T-helper 2 cell treated with Interferon-gamma antibody and Interleukin-4, amounts not matched to agents 5 μg/mL and 100 μg/mL, for 36 hours (primary cell): Measurements from ENCODE around the gene CASKIN1.

Experiments used
- DNase-seq: peaks from one replicate; pipeline ENCODE4 v3.0.0; 2021; ENCODE audit warnings: low spot score
- H3K27ac Mint-ChIP-seq: one replicate; pipeline ENCODE4 v1.8.0; 2021; ENCODE audit warnings: mild to moderate bottlenecking, mixed read lengths
- H3K27me3 Mint-ChIP-seq: one replicate; pipeline ENCODE4 v1.8.0; 2021; ENCODE audit warnings: low read depth, mixed read lengths
- H3K36me3 Mint-ChIP-seq: one replicate; pipeline ENCODE4 v1.8.0; 2021; ENCODE audit warnings: low read depth, mixed read lengths
- H3K4me1 Mint-ChIP-seq: one replicate; pipeline ENCODE4 v1.8.0; 2021; ENCODE audit warnings: low read depth, mixed read lengths
- H3K4me3 Mint-ChIP-seq: one replicate; pipeline ENCODE4 v1.8.0; 2022; ENCODE audit warnings: mild to moderate bottlenecking, moderate library complexity, mixed read lengths
- H3K9me3 Mint-ChIP-seq: one replicate; pipeline ENCODE4 v1.8.0; 2021; ENCODE audit warnings: mixed read lengths

The CASKIN1 gene

DNA sequence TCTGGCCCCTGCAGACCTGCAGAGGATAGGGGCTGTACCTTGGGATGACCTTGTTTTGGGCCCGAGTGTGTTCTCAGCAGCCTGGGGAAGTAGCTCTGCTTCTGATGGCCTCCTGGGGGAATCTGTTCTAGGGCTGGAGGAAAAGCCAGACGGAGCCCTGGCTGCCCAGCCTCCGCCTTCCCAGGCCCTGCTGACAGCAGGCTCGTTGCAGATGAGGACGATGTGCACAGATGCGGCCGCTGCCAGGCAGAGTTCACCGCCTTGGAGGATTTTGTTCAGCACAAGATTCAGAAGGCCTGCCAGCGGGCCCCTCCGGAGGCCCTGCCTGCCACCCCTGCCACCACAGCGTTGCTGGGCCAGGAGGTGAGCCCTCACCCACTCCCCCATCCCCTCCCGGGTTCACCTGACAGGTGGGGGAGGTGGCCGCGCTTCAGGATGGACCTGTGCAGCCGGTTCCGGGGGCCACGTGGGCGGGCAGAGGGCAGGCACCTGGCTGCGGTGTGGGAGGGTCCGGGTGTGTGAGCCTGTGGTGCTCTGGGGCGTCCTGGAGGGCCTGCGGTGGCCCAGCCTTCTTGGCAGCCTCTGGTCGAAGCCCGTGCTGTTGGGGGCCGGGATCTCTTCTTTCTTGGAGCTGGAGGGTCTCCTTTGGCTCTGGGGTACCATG, 31.9 kb upstream of the CASKIN1 start:
- DNase-seq, result no peak
- H3K9me3 Mint-ChIP-seq, result no peaks in the 10 kb centered on the region
- peaks cover 6% of the 10 kb centered on the region for H3K36me3 Mint-ChIP-seq
- H3K27me3 Mint-ChIP-seq, result no peaks in the 10 kb centered on the region
- no peak overlapping the region for H3K4me3 Mint-ChIP-seq
- no peak overlapping the region for H3K27ac Mint-ChIP-seq
- no peaks in the 10 kb centered on the region for H3K4me1 Mint-ChIP-seq

DNA sequence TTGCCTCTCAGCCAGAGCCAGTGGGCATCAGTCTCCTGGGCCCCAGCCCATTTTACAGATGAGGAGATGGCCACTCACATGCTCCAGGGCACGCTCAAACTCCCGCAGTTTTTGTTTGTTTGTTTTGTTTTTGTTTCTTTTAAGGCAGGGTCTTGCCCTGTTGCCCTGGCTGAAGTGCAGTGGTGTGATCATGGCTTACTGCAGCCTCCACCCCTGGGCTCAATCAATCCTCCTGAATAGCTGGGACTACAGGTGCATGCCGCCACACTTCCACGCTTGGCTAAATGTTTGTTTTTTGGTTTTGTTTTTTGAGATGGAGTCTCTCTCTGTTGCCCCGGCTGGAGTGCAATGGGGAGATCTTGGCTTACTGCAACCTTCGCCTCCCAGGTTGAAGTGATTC, 30.5 kb upstream of the CASKIN1 start:
- Mint-ChIP-seq H3K4me3 (peak overlapping the region; percentile 18), H3K27me3 (no peaks in the 10 kb centered on the region), H3K9me3 (no peaks in the 10 kb centered on the region), H3K36me3 (peaks cover 5% of the 10 kb centered on the region), H3K4me1 (no peaks in the 10 kb centered on the region), H3K27ac (no peak overlapping the region)
- no peak for DNase-seq

DNA sequence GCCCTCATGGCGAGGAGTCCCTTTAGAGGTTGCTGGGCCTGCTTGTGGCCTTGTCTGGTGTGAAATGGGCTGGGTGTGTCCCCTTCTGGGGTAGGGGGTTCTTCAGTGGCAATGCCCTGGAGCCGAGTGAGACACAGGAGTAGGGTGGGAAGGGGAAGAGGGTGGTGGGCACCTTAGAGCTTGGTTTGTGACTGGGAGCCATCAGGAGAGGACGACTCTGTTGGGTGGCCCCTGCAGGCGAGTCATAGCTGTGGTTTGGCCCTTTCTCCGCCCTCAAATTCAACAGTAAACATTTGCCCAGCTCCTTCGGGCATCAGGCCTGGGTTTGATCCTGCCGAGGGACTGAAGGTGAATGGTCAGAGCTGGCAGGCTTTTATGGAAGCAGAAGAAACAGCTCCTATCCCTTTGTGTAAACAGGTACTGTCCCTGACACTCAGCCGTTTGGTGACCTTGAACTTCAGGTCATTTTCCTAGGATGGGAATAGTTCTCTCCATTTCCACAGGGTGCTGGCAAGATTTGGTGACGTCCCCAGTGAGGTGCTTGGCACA, 29.9 kb upstream of the CASKIN1 start:
- Mint-ChIP-seq H3K4me3 (no peak overlapping the region), H3K4me1 (no peaks in the 10 kb centered on the region), H3K27me3 (no peaks in the 10 kb centered on the region), H3K36me3 (peaks cover 2% of the 10 kb centered on the region), H3K27ac (no peak overlapping the region), H3K9me3 (no peaks in the 10 kb centered on the region)
- DNase-seq, result no peak

DNA sequence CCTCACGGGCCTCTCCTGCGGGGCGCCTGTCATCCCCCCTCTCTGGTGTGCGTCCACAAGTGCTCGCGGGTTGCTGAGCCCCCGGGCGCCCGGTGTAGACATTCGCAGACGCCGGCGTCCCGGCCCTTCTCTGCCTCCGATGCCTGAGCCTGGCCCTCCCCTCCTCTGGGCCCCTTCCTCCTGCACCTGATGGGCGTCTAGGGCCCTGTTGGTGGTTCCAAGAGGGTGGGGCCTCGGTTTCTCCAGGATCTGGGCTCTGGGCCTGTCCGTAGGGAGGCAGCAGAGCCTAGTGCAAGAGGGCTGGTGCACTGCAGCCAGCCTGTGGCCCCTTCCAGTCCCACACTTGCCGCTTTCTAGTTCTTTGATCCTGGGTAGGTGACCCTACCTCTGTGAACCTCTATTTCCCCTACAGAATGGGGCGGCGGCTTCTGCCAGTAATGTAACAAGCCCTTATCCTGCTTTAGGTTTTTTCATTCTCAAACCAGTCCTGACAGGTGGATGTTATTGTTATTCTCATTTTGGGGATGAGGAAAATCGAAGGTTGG, 27.6 kb upstream of the CASKIN1 start:
- no peaks in the 10 kb centered on the region for H3K27me3 Mint-ChIP-seq
- H3K4me3 Mint-ChIP-seq, result peak overlapping the region; percentile 86
- H3K9me3 Mint-ChIP-seq, result no peaks in the 10 kb centered on the region
- no peaks in the 10 kb centered on the region for H3K4me1 Mint-ChIP-seq
- no peak for DNase-seq
- H3K27ac Mint-ChIP-seq, result peak overlapping the region; percentile 82
- no peaks in the 10 kb centered on the region for H3K36me3 Mint-ChIP-seq

DNA sequence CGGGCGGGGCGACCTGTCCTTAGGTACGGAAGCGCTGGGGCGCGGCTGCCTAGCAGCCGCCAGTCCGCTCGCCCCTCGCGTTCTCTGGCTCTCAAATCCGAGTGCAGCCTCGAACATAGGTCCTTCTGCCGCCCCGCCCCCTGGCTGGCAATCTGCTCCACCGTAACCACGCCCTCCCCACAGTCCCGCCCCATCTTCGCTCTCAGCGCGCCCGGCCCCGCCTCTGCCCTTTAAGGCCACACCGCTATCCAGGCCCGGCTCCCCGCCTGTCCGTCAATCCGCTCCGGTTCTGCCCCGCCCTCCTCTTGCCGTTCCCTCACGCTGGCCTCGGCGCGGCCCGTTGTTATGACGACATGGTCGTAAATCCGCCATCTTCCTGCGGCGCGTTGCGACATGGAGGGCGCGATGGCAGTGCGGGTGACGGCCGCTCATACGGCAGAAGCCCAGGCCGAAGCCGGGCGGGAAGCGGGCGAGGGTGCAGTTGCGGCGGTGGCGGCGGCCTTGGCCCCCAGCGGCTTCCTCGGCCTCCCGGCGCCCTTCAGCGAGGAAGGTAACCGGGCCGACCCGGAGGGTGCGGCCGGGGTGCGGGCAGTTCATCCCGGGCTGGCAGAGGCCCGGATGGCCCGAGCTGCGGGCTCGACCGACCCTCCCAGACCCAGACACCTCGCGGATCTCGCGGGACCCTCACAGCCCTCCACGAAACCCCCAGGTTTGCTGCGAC, 27.0 kb upstream of the CASKIN1 start, which contains the start of gene E4F1:
Gene E4F1 (plus strand): TSS at position 371 of the 721 bp plus-strand sequence. CDS start 23 bp downstream, at position 394.
- no peaks in the 10 kb centered on the region for H3K9me3 Mint-ChIP-seq
- H3K27ac Mint-ChIP-seq, result peak within 1 kb of the TSS; percentile 82
- no peaks in the 10 kb centered on the region for H3K27me3 Mint-ChIP-seq
- no peaks in the 10 kb centered on the region for H3K4me1 Mint-ChIP-seq
- peak; percentile 99 for DNase-seq
- peak within 1 kb of the TSS; percentile 86 for H3K4me3 Mint-ChIP-seq
- H3K36me3 Mint-ChIP-seq, result no peaks in the 10 kb centered on the region

DNA sequence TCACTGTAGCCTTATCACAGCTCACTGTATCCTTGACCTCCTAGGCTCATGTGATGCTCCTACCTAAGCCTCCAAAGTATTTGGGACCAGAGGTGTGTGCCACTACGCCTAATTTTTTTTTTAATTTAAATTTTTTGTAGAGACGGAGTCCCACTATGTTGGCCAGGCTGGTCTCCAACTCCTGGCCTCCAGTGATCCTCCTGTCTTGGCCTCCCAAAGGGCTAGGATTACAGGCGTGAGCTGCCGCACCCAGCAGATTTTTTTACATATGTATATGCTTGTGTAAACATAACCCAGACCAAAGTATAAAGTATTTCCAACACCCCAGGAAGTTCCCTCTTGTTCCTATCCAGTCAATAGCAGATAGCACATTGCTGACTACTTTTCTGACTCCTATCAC, 19.9 kb upstream of the CASKIN1 start:
- H3K4me3 Mint-ChIP-seq, result peak overlapping the region; percentile 40
- DNase-seq, result no peak
- no peaks in the 10 kb centered on the region for H3K9me3 Mint-ChIP-seq
- peak overlapping the region; percentile 65 for H3K27ac Mint-ChIP-seq
- H3K27me3 Mint-ChIP-seq, result no peaks in the 10 kb centered on the region
- peaks cover 11% of the 10 kb centered on the region for H3K36me3 Mint-ChIP-seq
- peaks cover 12% of the 10 kb centered on the region for H3K4me1 Mint-ChIP-seq

DNA sequence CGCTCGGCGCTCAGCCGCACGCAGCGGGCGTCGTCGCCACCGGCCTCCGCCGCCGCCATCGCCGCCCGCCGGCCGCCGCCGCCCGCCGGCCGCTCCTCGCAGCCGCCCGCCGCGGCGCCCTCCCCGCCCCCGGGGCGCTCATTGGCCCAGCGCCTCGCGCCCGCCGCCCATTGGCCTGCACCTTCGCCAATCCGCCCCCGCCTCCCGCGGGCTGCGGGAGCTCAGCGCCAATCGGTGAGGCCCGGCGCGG, 18.2 kb upstream of the CASKIN1 start, which contains the start of gene PGP:
Gene PGP (minus strand): TSS at position 122 of the 250 bp plus-strand sequence. CDS start 63 bp downstream, at position 59.
- peak within 1 kb of the TSS; percentile 92 for H3K27ac Mint-ChIP-seq
- H3K4me1 Mint-ChIP-seq, result peaks cover 12% of the 10 kb centered on the region
- no peaks in the 10 kb centered on the region for H3K27me3 Mint-ChIP-seq
- no peaks in the 10 kb centered on the region for H3K9me3 Mint-ChIP-seq
- H3K4me3 Mint-ChIP-seq, result peak within 1 kb of the TSS; percentile 88
- peaks cover 11% of the 10 kb centered on the region for H3K36me3 Mint-ChIP-seq
- no peak for DNase-seq

DNA sequence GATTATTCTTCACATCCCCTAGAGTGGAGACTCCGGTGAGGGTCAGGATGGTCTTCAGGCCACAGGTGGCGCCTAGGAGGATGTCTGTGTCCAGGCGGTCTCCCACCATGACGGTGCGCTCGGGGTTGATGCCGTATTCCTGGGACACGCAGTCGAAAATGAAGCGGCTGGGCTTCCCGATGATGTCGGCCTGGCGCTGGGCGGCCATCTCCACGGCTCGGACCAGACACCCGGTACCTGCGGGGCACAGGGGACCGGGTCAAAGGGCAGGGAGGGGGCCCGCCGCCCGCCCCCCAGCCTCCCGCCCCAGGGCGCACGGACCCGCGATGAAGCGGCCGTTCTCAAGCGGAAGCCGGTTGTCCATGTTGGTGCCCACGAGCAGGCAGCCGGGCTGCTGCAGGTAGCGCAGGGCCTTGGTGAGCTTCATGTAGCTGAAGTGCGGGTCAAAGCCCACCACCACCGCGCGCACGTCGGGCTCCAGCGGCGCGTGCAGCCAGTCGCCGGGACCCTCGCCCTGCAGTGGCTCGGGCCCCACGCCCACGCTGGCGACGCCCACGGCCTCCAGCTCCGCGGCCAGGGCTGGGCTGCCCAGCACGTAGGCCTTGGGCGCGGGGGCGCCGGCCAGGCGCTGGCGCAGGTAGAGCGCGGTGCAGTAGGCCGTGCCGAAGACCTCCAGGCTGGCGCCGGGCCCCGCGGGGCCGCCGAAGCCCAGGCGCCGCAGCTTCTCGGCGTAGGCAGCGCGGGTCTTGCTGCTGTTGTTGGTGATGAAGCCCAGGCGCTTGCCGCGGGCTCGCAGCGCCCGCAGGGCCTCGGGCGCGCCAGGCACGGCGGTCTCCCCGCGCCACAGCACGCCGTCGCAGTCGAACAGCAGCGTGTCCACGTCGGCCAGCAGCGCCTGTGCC, 17.7 kb upstream of the CASKIN1 start:
- peak; percentile 42 for DNase-seq
- no peaks in the 10 kb centered on the region for H3K27me3 Mint-ChIP-seq
- H3K4me1 Mint-ChIP-seq, result peaks cover 12% of the 10 kb centered on the region
- H3K36me3 Mint-ChIP-seq, result peaks cover 11% of the 10 kb centered on the region
- no peaks in the 10 kb centered on the region for H3K9me3 Mint-ChIP-seq
- peak overlapping the region; percentile 79 for H3K4me3 Mint-ChIP-seq
- H3K27ac Mint-ChIP-seq, result peak overlapping the region; percentile 65

DNA sequence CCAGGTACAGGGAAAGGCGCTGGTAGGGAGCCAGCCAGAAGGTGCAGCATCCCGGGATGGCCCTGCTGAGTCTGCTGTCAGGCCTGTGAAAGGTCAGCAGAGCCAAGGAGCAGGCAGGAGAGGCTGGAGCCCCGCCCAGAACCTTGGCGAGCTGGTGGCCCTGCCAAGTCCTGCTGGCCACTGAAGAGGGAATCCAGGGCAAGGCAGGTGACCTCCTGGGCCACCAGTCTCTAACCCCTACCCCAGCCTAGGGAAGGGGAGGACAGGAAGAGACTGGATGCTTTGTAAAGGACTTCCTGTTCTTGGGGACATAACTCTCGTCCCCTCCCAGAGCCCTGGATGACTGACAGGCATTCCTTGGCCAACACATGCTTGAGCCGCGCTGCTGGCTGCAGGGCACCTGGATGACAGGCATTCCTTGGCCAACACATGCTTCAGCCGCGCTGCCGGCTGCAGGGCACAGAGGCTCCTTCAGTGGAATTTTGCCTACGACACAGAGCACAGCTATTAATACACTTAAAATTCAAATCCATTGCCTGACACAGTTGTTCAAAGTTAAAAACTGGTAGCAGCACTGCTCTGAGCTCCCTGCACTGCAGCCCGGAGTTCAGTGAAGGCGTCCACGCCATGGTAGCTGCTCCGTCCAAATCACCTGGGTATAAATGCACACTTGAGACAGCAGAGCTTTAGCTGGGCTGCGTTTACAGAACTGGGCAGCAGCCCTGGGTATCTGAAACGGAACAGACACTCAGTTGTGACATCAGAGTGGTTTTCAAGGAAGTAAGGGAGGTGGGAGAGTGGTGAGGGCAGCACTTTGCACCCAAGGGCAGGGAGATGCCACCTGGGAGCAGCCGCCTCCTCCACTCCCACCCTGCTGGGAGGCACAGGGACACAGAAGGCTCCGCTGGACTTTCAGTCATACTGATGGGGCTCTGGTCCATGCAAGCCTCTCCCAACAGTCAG, 16.2 kb upstream of the CASKIN1 start:
- DNase-seq, result no peak
- Mint-ChIP-seq H3K27me3 (no peaks in the 10 kb centered on the region), H3K9me3 (no peaks in the 10 kb centered on the region), H3K4me1 (peaks cover 12% of the 10 kb centered on the region), H3K36me3 (peaks cover 15% of the 10 kb centered on the region), H3K4me3 (peak overlapping the region; percentile 79), H3K27ac (peak overlapping the region; percentile 65)

DNA sequence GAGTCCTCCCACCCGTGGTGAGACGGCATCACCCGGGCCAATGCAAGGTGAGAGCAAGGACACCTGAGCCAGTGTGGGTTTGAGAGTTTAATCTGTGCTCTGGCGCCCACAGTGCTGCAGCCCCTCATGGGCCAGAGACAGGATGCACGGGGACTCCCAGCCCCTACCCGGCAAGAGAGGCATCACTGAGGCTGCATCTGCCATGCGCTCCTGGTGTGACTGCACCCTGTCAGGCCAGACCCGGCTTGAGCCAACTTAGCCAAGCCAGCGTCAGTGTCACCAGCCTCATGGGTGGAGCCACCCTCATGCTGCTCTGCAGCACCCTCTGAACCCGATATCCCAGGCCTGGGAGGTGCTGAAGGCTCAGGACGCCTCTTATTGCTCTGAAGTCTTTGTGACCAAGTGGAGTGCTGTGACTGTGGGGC, 15.5 kb upstream of the CASKIN1 start:
- peak overlapping the region; percentile 21 for H3K27ac Mint-ChIP-seq
- H3K9me3 Mint-ChIP-seq, result no peaks in the 10 kb centered on the region
- DNase-seq, result no peak
- no peaks in the 10 kb centered on the region for H3K27me3 Mint-ChIP-seq
- H3K36me3 Mint-ChIP-seq, result peaks cover 19% of the 10 kb centered on the region
- H3K4me1 Mint-ChIP-seq, result peaks cover 12% of the 10 kb centered on the region
- peak overlapping the region; percentile 48 for H3K4me3 Mint-ChIP-seq

DNA sequence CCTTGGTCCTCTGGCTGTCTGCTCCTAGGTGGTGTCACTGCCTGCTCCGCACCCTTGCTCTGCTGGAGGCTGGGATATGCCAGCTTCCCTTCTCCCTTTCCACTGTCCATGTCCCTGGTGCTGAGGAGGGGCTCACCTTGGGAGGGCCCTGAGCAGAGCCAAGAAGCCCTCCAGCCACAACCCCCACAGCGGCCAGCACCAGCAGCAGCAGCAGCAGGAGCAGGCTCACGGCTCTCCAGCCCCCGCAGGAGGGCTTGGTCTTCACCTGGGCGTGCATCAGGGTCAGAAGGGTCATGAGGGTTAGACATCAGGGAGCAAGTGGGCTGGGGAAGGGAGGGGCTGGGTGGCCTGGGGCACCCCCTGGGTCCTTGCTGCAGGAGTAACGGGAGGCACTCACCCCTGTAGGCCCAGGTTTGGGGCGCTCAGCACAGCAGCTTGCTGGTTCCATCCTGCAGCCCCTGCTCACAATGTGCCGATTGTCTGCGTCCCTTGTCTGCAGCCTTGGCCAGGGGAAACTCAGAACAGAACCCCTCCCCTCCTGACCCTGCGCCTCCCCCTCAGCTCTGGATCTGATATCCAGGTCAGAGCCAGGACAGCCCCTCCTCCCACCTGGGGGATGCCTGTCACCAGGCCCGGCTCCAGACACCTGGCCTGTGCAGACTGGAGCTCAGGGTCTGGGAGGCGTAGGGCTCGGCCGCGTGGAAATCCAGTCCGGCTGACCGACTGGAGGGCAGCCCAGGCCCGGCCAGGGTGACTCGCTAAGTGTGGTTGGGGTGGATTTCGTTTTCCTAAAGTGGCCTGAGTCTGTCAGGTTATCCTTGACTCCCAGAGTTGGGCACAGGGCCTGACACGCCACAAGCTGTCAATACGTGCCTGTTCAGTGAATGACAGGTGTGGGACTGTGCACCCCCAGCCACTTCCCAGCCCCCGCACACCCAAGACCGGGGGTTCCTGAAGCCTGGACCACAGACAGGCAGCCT, 14.3 kb upstream of the CASKIN1 start, which contains the start of gene BRICD5:
Gene BRICD5 (minus strand): TSS at position 478 of the 980 bp plus-strand sequence. CDS start 30 bp downstream, at position 448.
- Mint-ChIP-seq H3K4me1 (peaks cover 15% of the 10 kb centered on the region), H3K36me3 (peaks cover 20% of the 10 kb centered on the region), H3K27ac (no peak within 1 kb of the TSS), H3K4me3 (no peak within 1 kb of the TSS), H3K9me3 (no peaks in the 10 kb centered on the region), H3K27me3 (no peaks in the 10 kb centered on the region)
- DNase-seq, result no peak

DNA sequence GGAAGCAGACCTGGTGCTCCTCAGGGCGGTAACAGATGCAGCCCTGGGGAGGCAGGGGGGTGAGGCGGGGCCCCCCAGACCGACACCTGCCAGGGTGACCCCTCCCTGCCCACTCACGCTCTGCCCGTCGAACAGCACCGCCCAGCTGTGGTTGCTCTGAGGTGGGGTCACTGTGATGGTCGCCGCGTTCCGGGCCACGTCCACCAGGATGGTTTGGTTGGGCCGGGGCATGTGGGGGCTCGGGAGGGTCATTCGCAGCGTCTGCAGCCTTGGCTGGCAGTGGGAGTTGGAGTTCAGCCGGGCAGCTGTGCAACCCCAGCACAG, 13.6 kb upstream of the CASKIN1 start:
- H3K27ac Mint-ChIP-seq, result no peak overlapping the region
- peaks cover 20% of the 10 kb centered on the region for H3K36me3 Mint-ChIP-seq
- DNase-seq, result no peak
- H3K27me3 Mint-ChIP-seq, result no peaks in the 10 kb centered on the region
- H3K9me3 Mint-ChIP-seq, result no peaks in the 10 kb centered on the region
- H3K4me1 Mint-ChIP-seq, result peaks cover 14% of the 10 kb centered on the region
- H3K4me3 Mint-ChIP-seq, result no peak overlapping the region
